BLaER1 treated with 17β-estradiol and CSF1 and Interleukin-3, amounts not matched to agents 10 nM and 100 nM (cell line): ENCODE measurements around the gene FBLIM1.

Experiments used
- H3K27ac ChIP-seq, 11 experiments: shearing (Covaris generic); formaldehyde crosslinking; 2 replicates each; pipeline ENCODE4 v1.8.1; 2022
- H3K27me3 ChIP-seq, 11 experiments: shearing (Covaris generic); formaldehyde crosslinking; 2 replicates each; pipeline ENCODE4 v1.8.1; 2022
- H3K36me3 ChIP-seq, 11 experiments: shearing (Covaris generic); formaldehyde crosslinking; 2 replicates each; pipeline ENCODE4 v1.8.1; 2022
- H3K4me1 ChIP-seq, 10 experiments: shearing (Covaris generic); formaldehyde crosslinking; 2 replicates each; pipeline ENCODE4 v1.8.1; 2022
- H3K4me2 ChIP-seq, 11 experiments: shearing (Covaris generic); formaldehyde crosslinking; 2 replicates each; pipeline ENCODE4 v1.8.1; 2022
- H3K4me3 ChIP-seq, 10 experiments: shearing (Covaris generic); formaldehyde crosslinking; 2 replicates each; pipeline ENCODE4 v1.8.1; 2022
- H3K9ac ChIP-seq, 11 experiments: shearing (Covaris generic); formaldehyde crosslinking; 2 replicates each; pipeline ENCODE4 v1.8.1; 2022
- H3K9me3 ChIP-seq, 11 experiments: shearing (Covaris generic); formaldehyde crosslinking; replicated peaks in 1 of 11; 2 replicates each; pipeline ENCODE4 v1.8.1; 2022
- H4K20me1 ChIP-seq, 11 experiments: shearing (Covaris generic); formaldehyde crosslinking; 2 replicates each; pipeline ENCODE4 v1.8.1; 2022
- Cebpa-rat ChIP-seq, 11 experiments: shearing (Covaris generic); IDR thresholded peaks; 2 replicates each; pipeline ENCODE4 v1.8.1; 2022

Gene FBLIM1

GRCh38 chr1:15728937-15729657 lies 29.5 kb upstream of the FBLIM1 start:
- no peak overlapping the region for H3K4me3 ChIP-seq
- no peak for TF ChIP-seq Cebpa-rat (IDR thresholded peaks at IDR 0.05)
- H3K9me3 ChIP-seq, result no peaks in the 10 kb centered on the region
- peak overlapping the region in 2 of 11 experiments; percentile 26 to 54; a peak in 3 of 22 replicates for H3K9ac ChIP-seq
- H4K20me1 ChIP-seq, result peaks cover 11 to 93% (median 42%) of the 10 kb centered on the region in 11 experiments; a peak in 19 of 22 replicates
- H3K27me3 ChIP-seq, result no peaks in the 10 kb centered on the region
- peaks cover 0 to 21% (median 9%) of the 10 kb centered on the region in 10 experiments; a peak in 13 of 20 replicates for H3K4me1 ChIP-seq
- peak overlapping the region in 4 of 11 experiments; percentile 36 to 47 (median 46); a peak in 5 of 22 replicates for H3K4me2 ChIP-seq
- peaks cover 90 to 99% (median 96%) of the 10 kb centered on the region in 11 experiments for H3K36me3 ChIP-seq
- no peak overlapping the region for H3K27ac ChIP-seq

- Histone ChIP-seq H3K4me3 (no peak overlapping the region), H3K27ac (no peak overlapping the region), H4K20me1 (peaks cover 11 to 94% (median 40%) of the 10 kb centered on the region in 11 experiments; a peak in 19 of 22 replicates), H3K9ac (no peak overlapping the region), H3K9me3 (no peaks in the 10 kb centered on the region), H3K36me3 (peaks cover 88 to 99% (median 96%) of the 10 kb centered on the region in 11 experiments), H3K4me2 (no peak overlapping the region), H3K27me3 (no peaks in the 10 kb centered on the region), H3K4me1 (peaks cover 0 to 22% (median 11%) of the 10 kb centered on the region in 10 experiments; a peak in 15 of 20 replicates)
- TF ChIP-seq Cebpa-rat (IDR thresholded peaks at IDR 0.05), result no peak
Observed at GRCh38 chr1:15730423-15730822, 28.2 kb upstream of the FBLIM1 start.

- no peak overlapping the region for H3K9ac ChIP-seq
Observed at GRCh38 chr1:15730936-15731335, 27.7 kb upstream of the FBLIM1 start.

GRCh38 chr1:15731735-15732685 lies 26.6 kb upstream of the FBLIM1 start:
- Histone ChIP-seq H3K4me3 (no peak overlapping the region), H3K4me2 (no peak overlapping the region), H3K9me3 (no peaks in the 10 kb centered on the region), H3K4me1 (peaks cover 0 to 23% (median 13%) of the 10 kb centered on the region in 10 experiments; a peak in 15 of 20 replicates), H3K27ac (no peak overlapping the region), H4K20me1 (peaks cover 11 to 92% (median 44%) of the 10 kb centered on the region in 11 experiments; a peak in 19 of 22 replicates), H3K9ac (no peak overlapping the region), H3K36me3 (peaks cover 72 to 84% (median 80%) of the 10 kb centered on the region in 11 experiments), H3K27me3 (no peaks in the 10 kb centered on the region)
- no peak for TF ChIP-seq Cebpa-rat (IDR thresholded peaks at IDR 0.05)

More at GRCh38 chr1:15730936-15731335, 27.7 kb upstream of the FBLIM1 start:
- Histone ChIP-seq H4K20me1 (peaks cover 11 to 94% (median 40%) of the 10 kb centered on the region in 11 experiments; a peak in 19 of 22 replicates), H3K27ac (no peak overlapping the region), H3K4me2 (no peak overlapping the region), H3K36me3 (peaks cover 83 to 95% (median 91%) of the 10 kb centered on the region in 11 experiments), H3K9me3 (no peaks in the 10 kb centered on the region), H3K4me3 (no peak overlapping the region), H3K27me3 (no peaks in the 10 kb centered on the region), H3K4me1 (peaks cover 0 to 23% (median 13%) of the 10 kb centered on the region in 10 experiments; a peak in 15 of 20 replicates)
- no peak for TF ChIP-seq Cebpa-rat (IDR thresholded peaks at IDR 0.05)

- H3K4me3 ChIP-seq, result no peak overlapping the region
- no peaks in the 10 kb centered on the region for H3K27me3 ChIP-seq
- H4K20me1 ChIP-seq, result peaks cover 11 to 90% (median 42%) of the 10 kb centered on the region in 11 experiments; a peak in 19 of 22 replicates
- H3K27ac ChIP-seq, result no peak overlapping the region
- H3K4me2 ChIP-seq, result no peak overlapping the region
- H3K4me1 ChIP-seq, result peaks cover 0 to 21% (median 13%) of the 10 kb centered on the region in 10 experiments; a peak in 15 of 20 replicates
- H3K9me3 ChIP-seq, result no peaks in the 10 kb centered on the region
- TF ChIP-seq Cebpa-rat (IDR thresholded peaks at IDR 0.05), result no peak
- peaks cover 65 to 78% (median 73%) of the 10 kb centered on the region in 11 experiments for H3K36me3 ChIP-seq
- no peak overlapping the region; a peak in 1 of 22 replicates for H3K9ac ChIP-seq
Observed at GRCh38 chr1:15732686-15733081, 25.9 kb upstream of the FBLIM1 start.

- Histone ChIP-seq H3K9me3 (no peaks in the 10 kb centered on the region), H3K4me3 (no peak overlapping the region), H3K27ac (no peak overlapping the region), H3K36me3 (peaks cover 59 to 72% (median 67%) of the 10 kb centered on the region in 11 experiments), H3K27me3 (no peaks in the 10 kb centered on the region), H3K4me1 (peaks cover 1 to 21% (median 14%) of the 10 kb centered on the region in 10 experiments; a peak in 15 of 20 replicates), H4K20me1 (peaks cover 8 to 90% (median 36%) of the 10 kb centered on the region in 11 experiments; a peak in 18 of 22 replicates), H3K9ac (no peak overlapping the region; a peak in 1 of 22 replicates), H3K4me2 (no peak overlapping the region)
- TF ChIP-seq Cebpa-rat (IDR thresholded peaks at IDR 0.05), result no peak
Observed at GRCh38 chr1:15733218-15733725, 25.3 kb upstream of the FBLIM1 start.

- TF ChIP-seq Cebpa-rat (IDR thresholded peaks at IDR 0.05), result no peak
- Histone ChIP-seq H4K20me1 (peaks cover 3 to 90% (median 32%) of the 10 kb centered on the region in 11 experiments; a peak in 18 of 22 replicates), H3K27ac (no peak overlapping the region), H3K4me1 (peaks cover 6 to 20% (median 15%) of the 10 kb centered on the region in 10 experiments; a peak in 15 of 20 replicates), H3K9me3 (no peaks in the 10 kb centered on the region), H3K27me3 (no peaks in the 10 kb centered on the region), H3K4me3 (no peak overlapping the region), H3K9ac (no peak overlapping the region), H3K4me2 (no peak overlapping the region), H3K36me3 (peaks cover 54 to 67% (median 62%) of the 10 kb centered on the region in 11 experiments)
Observed at GRCh38 chr1:15733726-15734226, 24.8 kb upstream of the FBLIM1 start.

GRCh38 chr1:15734296-15734695 lies 24.3 kb upstream of the FBLIM1 start:
- Histone ChIP-seq H3K27ac (no peak overlapping the region), H4K20me1 (peaks cover 0 to 90% (median 37%) of the 10 kb centered on the region in 11 experiments; a peak in 17 of 22 replicates), H3K4me2 (no peak overlapping the region), H3K4me1 (peaks cover 8 to 18% (median 13%) of the 10 kb centered on the region in 10 experiments; a peak in 14 of 20 replicates), H3K9me3 (no peaks in the 10 kb centered on the region), H3K36me3 (peaks cover 50 to 61% (median 57%) of the 10 kb centered on the region in 11 experiments), H3K4me3 (no peak overlapping the region), H3K9ac (no peak overlapping the region; a peak in 1 of 22 replicates), H3K27me3 (no peaks in the 10 kb centered on the region)
- TF ChIP-seq Cebpa-rat (IDR thresholded peaks at IDR 0.05), result no peak
